Muscle of leg (tissue), 11 donors: Measurements from ENCODE around the gene MINDY1. TPM values are rescaled to one million over a fixed set of nuclear protein-coding genes. Genes with fewer than 3 reads are reported as not detected.

ENCODE experiments used
- DNase-seq: peaks from one replicate; pipeline ENCODE4 v3.0.0; 2013
- H3K27ac ChIP-seq: one replicate; pipeline ENCODE4 v1.5.1; 2013; ENCODE audit warnings: mild to moderate bottlenecking, low read length, control low read depth
- H3K27me3 ChIP-seq: one replicate; pipeline ENCODE4 v1.6.1; 2013; ENCODE audit warnings: low read length; ENCODE audit not compliant: control insufficient read depth, insufficient read depth
- H3K36me3 ChIP-seq: one replicate; pipeline ENCODE4 v1.6.1; 2013; ENCODE audit warnings: low read length; ENCODE audit not compliant: control insufficient read depth, insufficient read depth
- H3K4me1 ChIP-seq: one replicate; pipeline ENCODE4 v1.6.1; 2013; ENCODE audit warnings: low read length; ENCODE audit not compliant: control insufficient read depth, insufficient read depth
- H3K4me3 ChIP-seq: one replicate; pipeline ENCODE4 v1.5.1; 2013; ENCODE audit warnings: low read length, control low read depth
- H3K9me3 ChIP-seq: replicated peaks from 2 replicates; pipeline ENCODE4 v1.6.1; 2013; ENCODE audit warnings: low read depth, low read length; ENCODE audit not compliant: control insufficient read depth
- WGBS: methylation state at CpG from one replicate; pipeline ENCODE4 v1.1.5; 2013; ENCODE audit warnings: missing lambda C conversion rate; ENCODE audit not compliant: insufficient coverage; 5-methylcytosine and 5-hydroxymethylcytosine counted together
- polyA plus RNA-seq, 8 donors: library from polyadenylated mRNA; unstranded; fragments of 120-200 nt; gene quantifications; one replicate each; pipeline versions ENCODE4 v1.2.1 to v1.2.3, GENCODE V29; 2013; ENCODE audit warnings: inconsistent platforms in 1 of 8, low replicate concordance in 1 of 8; ENCODE audit not compliant: insufficient read length in 8 of 8, insufficient read depth in 1 of 8
- total RNA-seq: library from RNA; stranded (reverse); fragments of 120-200 nt; gene quantifications from one replicate; pipeline ENCODE4 v1.2.4, GENCODE V29; 2013

Gene MINDY1
- total and polyA plus RNA-seq, 9 donors: 15.7 to 20.4 (median 16.9) TPM

DNA sequence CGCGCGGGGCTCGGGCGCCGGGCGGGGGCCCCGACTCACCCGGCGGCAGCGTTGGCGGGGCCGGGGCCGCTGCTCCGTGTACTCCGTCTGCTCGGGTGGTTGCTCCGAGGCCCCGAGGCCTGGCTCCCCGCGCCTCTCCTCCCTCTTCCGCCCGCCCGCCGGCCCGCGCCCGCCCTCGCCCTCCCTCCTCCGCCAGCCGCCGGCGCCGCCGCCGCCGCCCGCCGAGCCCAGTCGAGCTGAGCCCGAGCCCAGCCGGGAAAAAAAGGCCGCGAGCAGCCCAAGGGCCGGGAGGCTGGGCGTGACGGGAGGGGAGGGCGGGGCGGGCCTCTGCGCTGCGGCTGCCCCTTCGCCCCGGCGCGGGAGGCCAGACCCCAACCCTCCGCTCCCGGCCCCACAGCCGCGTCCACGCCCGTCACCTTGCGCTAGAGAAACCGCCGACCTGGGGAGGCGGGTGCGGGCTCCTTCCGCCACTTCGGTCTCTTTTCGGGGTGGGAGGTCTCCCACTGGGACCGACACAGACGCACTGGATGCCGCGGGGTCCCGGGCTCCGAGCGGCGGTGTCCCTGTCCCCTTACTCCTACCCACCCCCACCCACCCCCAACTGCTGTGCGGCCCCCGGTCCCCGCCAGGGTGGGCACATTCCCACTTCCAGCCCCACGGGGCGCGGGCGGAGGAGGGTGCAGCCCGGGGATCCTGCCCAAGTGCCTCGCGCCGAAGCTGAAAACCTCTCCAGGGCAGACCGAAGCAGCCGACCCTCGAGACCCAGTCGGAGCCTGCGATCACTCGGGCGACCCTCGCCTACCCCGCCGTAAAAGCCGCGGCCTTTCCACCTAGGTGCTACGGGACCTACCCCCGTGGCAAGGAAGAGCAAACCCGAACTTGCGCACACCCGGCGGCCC, 31.9 kb downstream of the MINDY1 start, which contains the start of gene CERS2:
TSS of gene CERS2 (minus strand) at position 256 of the 899 bp plus-strand sequence. CDS start 5,745 bp downstream, outside the sequence.
- WGBS: 2% methylated on average over 89 of the region's 106 CpGs
- DNase-seq: peak; percentile 94
- Histone ChIP-seq H3K9me3 (no peaks in the 10 kb centered on the region), H3K36me3 (peaks cover 3% of the 10 kb centered on the region), H3K4me1 (peaks cover 50% of the 10 kb centered on the region), H3K27me3 (no peaks in the 10 kb centered on the region), H3K4me3 (peak within 1 kb of the TSS; percentile 91), H3K27ac (peak within 1 kb of the TSS; percentile 87)

DNA sequence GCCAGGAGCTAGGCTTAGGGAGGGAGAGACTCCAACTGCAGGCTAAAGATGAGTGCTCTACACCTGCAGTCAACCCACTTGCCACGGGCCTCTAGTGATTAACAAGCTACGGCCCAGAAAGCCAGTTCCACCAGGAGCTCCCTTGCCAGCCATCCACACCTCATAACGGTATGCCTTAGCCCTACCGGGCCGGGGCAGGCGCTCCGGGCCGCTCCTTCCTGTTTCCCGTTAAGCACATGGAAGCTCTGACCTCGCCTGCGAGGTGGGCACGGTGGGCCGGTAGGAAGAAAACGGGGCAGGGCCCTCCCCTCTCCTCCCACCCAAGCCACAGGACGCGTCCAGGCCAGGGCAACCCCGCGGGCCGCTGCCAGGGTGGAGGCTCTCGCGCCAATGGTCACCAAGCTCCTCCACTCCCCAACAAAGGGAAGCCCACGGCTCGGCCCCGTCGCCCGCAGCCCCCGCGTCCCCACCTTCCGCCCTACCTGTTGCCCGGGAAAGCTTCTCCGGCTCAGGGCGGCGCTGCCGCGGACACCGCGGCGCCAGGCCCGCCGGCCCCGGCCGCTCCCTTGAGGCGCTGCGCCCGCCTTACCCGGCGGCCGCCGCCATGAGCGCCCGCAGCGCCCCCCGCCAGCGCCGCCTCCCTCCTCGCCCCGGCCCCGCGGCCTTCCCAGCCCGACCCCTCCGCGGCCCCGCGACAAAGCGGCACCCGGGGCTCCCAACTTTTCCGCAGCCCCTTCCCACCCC, 32.7 kb downstream of the MINDY1 start:
- no peaks in the 10 kb centered on the region for H3K9me3 ChIP-seq
- peak; percentile 42 for DNase-seq
- peak overlapping the region; percentile 91 for H3K4me3 ChIP-seq
- H3K27me3 ChIP-seq: no peaks in the 10 kb centered on the region
- peaks cover 44% of the 10 kb centered on the region for H3K4me1 ChIP-seq
- peaks cover 5% of the 10 kb centered on the region for H3K36me3 ChIP-seq
- H3K27ac ChIP-seq: peak overlapping the region; percentile 87
- WGBS: 0% methylated on average over 67 of the region's 67 CpGs

DNA sequence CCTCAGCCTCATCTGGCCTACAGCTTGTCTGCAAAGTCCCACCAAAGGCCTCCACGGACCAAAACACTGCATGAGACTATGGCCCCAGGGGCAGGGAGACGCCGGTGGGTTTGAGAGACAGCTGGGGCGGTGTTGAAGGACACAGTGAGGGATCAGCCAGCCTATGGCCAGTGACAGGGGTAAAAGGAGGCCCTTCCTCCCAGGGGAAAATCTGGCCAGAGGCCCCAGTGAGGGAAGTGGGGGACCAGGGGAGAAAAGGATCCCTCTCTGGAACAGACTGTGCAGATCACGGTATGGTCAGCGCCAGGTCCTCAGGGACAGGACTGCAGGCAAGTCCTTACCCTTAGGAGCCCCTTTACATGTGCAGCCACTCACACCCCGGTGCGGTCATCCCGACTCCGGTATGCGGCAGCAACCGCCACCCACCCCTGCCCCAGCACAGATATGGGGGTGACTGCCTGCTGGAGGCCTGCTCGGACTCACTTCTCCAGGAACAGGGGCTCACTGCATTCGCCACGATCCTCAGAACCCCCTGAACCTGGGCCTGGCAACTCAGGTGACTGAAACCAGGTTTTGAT, 33.4 kb downstream of the MINDY1 start:
- peaks cover 43% of the 10 kb centered on the region for H3K4me1 ChIP-seq
- no peaks in the 10 kb centered on the region for H3K27me3 ChIP-seq
- peak; percentile 27 for DNase-seq
- no peaks in the 10 kb centered on the region for H3K9me3 ChIP-seq
- H3K27ac ChIP-seq: peak overlapping the region; percentile 87
- peak overlapping the region; percentile 91 for H3K4me3 ChIP-seq
- H3K36me3 ChIP-seq: peaks cover 11% of the 10 kb centered on the region
- 10% methylated on average over 10 of the region's 15 CpGs for WGBS

DNA sequence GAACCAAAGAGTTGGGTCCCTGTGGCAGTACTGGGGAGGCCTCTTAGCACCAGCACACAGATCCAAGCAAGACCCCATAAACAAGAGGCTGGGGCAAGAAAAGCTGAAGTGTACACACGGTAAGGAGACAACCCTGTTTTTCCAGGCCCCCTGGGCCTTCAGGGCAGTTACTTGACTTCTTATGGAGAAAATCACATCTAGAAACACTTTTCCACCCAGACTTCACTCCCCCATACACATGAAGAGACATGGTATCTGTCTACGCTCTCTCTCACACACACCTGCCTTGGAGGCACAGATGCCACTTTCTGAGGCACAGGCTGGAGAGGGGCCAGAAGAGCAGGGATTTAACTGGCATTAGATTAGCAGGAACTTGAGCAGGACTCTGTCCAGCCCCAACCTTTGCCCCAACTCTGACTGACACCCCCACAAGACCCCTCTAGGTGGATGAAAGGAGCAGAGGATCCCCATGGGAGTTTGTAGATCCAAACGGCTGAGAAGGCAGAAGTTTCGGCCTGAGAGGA, 34.2 kb downstream of the MINDY1 start:
- no peak overlapping the region for H3K4me3 ChIP-seq
- H3K9me3 ChIP-seq: no peaks in the 10 kb centered on the region
- H3K4me1 ChIP-seq: peaks cover 42% of the 10 kb centered on the region
- 31% methylated on average over 3 of the region's 4 CpGs for WGBS
- peaks cover 20% of the 10 kb centered on the region for H3K36me3 ChIP-seq
- no peaks in the 10 kb centered on the region for H3K27me3 ChIP-seq
- H3K27ac ChIP-seq: no peak overlapping the region
- DNase-seq: peak; percentile 41

DNA sequence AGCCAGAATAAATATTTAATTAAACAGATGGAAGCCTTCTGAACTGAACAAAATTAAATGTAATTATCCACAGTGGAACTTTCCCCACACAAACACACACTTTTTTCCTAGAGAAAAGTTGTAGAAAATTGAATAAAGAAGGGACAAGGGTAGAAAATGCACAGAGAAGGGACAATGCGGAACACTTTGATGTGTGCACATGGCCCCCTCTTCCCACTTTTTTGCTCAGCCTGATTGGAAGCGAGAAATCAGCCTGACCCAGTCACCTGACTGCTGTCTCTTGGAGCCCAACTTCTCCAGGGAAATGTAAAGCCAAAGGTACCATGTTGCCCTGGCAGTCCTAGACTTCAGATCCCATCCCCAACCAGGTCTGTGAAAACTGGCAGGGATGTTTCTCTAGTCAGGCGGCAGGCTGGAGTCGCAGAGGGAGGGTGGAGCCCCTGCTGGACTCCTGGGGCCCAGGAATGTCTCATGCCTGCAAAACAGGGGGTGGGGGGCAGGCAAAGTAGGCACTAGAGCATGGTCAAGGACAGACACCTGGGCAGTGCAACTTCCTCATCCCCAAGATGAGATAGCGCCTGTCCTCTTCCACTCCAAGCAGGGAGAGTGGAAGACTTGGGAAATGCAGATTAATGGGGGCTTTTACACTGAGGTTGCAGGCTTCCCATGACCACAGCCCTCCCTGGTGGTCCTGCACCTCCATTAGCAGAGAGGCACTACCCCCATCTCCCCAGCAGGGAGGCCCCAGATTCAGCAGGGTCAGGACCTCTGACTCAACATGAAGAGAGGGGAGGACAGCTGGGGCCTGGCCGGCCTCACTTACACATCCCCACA, 34.9 kb downstream of the MINDY1 start:
- Histone ChIP-seq H3K9me3 (no peaks in the 10 kb centered on the region), H3K36me3 (peaks cover 27% of the 10 kb centered on the region), H3K4me3 (no peak overlapping the region), H3K4me1 (peaks cover 39% of the 10 kb centered on the region), H3K27me3 (no peaks in the 10 kb centered on the region), H3K27ac (no peak overlapping the region)
- WGBS: 43% methylated on average over 3 of the region's 6 CpGs
- DNase-seq: no peak

DNA sequence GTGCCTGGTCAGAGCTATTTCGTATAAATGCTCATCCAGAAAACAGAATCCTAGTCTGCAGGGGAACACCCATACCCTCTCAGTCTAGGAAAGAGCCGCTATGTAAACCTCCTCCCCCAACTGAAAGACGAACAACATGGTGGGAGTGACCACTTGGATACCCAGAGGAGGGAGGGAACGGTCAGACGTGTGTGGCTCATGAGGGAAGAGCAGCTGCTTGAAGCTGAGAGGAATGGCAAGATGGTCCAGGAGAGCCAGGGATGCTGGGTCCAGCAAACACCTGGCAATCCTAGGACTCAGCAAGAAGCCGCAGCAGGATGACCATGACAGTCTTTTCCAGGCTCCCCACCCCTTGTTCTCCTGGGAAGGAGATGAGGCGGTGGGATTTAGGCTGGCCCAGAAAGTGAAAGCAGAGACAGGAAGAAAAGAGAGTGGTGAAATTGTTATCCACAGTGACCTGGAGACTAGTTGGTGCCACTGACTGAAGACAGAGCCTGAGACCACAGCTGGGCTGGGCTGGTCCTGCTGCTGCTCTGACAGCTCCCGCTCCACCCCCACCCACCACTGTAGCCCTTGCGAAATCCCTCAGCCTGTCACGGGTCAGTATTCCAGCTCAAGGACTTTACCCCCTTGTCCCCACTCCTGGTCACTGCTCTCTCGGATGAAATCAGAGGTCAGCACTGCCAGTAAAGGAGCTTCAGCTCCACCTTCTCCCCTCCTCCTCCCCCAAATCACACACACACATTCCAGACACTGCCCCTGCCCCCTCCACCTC, 35.7 kb downstream of the MINDY1 start:
- no peak overlapping the region for H3K4me3 ChIP-seq
- 39% methylated on average over 3 of the region's 11 CpGs for WGBS
- H3K27me3 ChIP-seq: no peaks in the 10 kb centered on the region
- peaks cover 39% of the 10 kb centered on the region for H3K4me1 ChIP-seq
- H3K9me3 ChIP-seq: no peaks in the 10 kb centered on the region
- H3K36me3 ChIP-seq: peaks cover 35% of the 10 kb centered on the region
- peak; percentile 28 for DNase-seq
- no peak overlapping the region for H3K27ac ChIP-seq

DNA sequence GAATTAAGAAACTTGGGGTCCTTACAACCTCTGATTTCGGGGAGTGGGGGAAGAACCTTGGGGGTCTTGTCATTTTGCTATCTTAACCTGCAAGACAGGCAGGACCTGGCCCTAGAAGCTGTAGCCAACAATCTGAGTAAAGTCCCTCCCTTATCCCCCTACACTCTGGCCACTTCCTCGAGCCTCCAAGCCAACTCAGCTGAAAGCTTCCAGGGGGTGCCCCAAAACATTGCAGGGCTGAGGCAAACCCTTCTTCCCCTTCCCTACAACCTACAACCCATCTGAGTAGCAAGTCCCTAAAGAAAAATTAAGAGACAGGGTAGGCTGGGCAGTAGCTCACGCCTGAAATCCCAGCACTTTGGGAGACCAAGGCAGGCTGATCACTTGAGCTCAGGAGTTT, 37.1 kb downstream of the MINDY1 start:
- WGBS: 60% methylated on average over 1 of the region's 3 CpGs
- peaks cover 45% of the 10 kb centered on the region for H3K36me3 ChIP-seq
- no peaks in the 10 kb centered on the region for H3K27me3 ChIP-seq
- H3K27ac ChIP-seq: no peak overlapping the region
- no peak for DNase-seq
- peaks cover 36% of the 10 kb centered on the region for H3K4me1 ChIP-seq
- no peaks in the 10 kb centered on the region for H3K9me3 ChIP-seq
- no peak overlapping the region for H3K4me3 ChIP-seq

DNA sequence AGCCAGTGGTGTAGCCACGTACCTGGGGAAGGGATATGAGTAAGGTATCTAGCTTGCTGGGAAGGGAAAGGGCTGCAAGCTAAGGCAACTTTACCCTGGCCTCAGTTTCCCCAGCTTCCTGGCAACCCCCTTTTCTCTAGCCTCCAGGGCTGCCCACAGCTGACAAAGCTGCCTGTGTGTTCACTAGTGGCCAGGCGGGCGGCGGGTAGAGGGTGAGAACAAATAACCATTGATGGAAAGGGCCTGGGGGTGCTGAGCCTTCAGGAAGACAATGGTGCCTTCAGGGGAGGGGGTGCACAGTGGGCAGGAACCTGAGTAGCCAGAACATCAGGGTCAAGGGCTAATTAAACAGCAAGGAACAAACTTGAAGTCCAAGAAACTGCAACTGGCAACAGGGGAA, 38.2 kb downstream of the MINDY1 start:
- no peaks in the 10 kb centered on the region for H3K27me3 ChIP-seq
- no peak overlapping the region for H3K4me3 ChIP-seq
- peaks cover 32% of the 10 kb centered on the region for H3K4me1 ChIP-seq
- H3K9me3 ChIP-seq: no peaks in the 10 kb centered on the region
- WGBS: 93% methylated on average over 3 of the region's 4 CpGs
- DNase-seq: no peak
- peaks cover 55% of the 10 kb centered on the region for H3K36me3 ChIP-seq
- no peak overlapping the region for H3K27ac ChIP-seq

DNA sequence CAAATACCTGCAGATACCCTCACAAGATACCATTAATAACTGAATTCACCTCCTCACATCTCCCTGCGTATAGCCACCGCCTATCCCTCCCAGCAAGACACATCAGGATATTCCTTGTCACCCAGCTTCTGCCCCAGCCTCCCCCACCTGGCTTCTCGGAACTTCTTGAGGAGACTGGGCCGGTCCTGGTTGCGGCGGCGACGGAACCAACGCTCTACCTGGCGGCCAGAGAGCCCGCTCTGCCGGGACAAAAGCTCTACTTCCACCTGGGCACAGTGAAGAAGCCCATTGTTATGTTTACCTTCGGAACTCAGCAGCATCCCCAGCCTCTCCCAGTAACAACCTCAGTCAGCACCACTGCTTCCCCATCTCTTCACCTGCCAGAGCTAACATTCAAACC, 38.8 kb downstream of the MINDY1 start:
- Histone ChIP-seq H3K27ac (no peak overlapping the region), H3K4me1 (peaks cover 26% of the 10 kb centered on the region), H3K36me3 (peaks cover 60% of the 10 kb centered on the region), H3K4me3 (no peak overlapping the region), H3K9me3 (no peaks in the 10 kb centered on the region), H3K27me3 (no peaks in the 10 kb centered on the region)
- no peak for DNase-seq
- WGBS: 97% methylated on average over 13 of the region's 13 CpGs
